Lung (tissue), 12 donors: ENCODE results near the gene FRAS1. TPM values are rescaled to one million over a fixed set of nuclear protein-coding genes. Genes with fewer than 3 reads are reported as not detected.

Source experiments
- ATAC-seq: fragments of 200-7000 bp; cut with Tn5 transposase; one replicate; pipeline ENCODE4 v1.9.1; 2020; ENCODE audit warnings: moderate number of reproducible peaks; ENCODE audit not compliant: insufficient read depth, low FRiP score
- DNase-seq, 3 donors: peaks; one replicate each; pipeline ENCODE4 v3.0.0-alpha.2; 2013 to 2017
- H3K27ac ChIP-seq, 2 donors: one replicate each; pipeline ENCODE4 v1.5.1; 2013; ENCODE audit warnings: mild to moderate bottlenecking in 2 of 2, moderate library complexity in 2 of 2, control low read depth in 1 of 2, inconsistent platforms in 1 of 2, low read depth in 1 of 2, low read length in 1 of 2
- H3K27me3 ChIP-seq, 3 donors: one replicate each; pipeline ENCODE4 v1.5.1; 2013; ENCODE audit warnings: low read length in 2 of 3; ENCODE audit not compliant: control insufficient read depth in 3 of 3, insufficient read depth in 3 of 3
- H3K36me3 ChIP-seq, 4 donors: one replicate each; pipeline ENCODE4 v1.5.1; 2013; ENCODE audit warnings: low read length in 4 of 4, mild to moderate bottlenecking in 1 of 4, moderate library complexity in 1 of 4; ENCODE audit not compliant: control insufficient read depth in 4 of 4, insufficient read depth in 4 of 4
- H3K4me1 ChIP-seq, 5 donors: one replicate each; pipeline ENCODE4 v1.5.1; 2013; ENCODE audit warnings: low read length in 5 of 5, mild to moderate bottlenecking in 2 of 5, moderate library complexity in 1 of 5; ENCODE audit not compliant: control insufficient read depth in 5 of 5, insufficient read depth in 5 of 5
- H3K4me3 ChIP-seq: one replicate; pipeline ENCODE4 v1.5.1; 2013; ENCODE audit warnings: mild to moderate bottlenecking, control low read depth, moderate library complexity
- H3K9ac ChIP-seq, 2 donors: one replicate each; pipeline ENCODE4 v1.5.1; 2013; ENCODE audit warnings: low read length in 2 of 2, control low read depth in 1 of 2; ENCODE audit not compliant: insufficient read depth in 1 of 2
- H3K9me3 ChIP-seq, 4 donors: one replicate each; pipeline ENCODE4 v1.5.1; 2013; ENCODE audit warnings: low read length in 3 of 4, mild to moderate bottlenecking in 1 of 4, moderate library complexity in 1 of 4; ENCODE audit not compliant: control insufficient read depth in 4 of 4, insufficient read depth in 3 of 4
- WGBS, 2 donors: extraction: QIAGEN DNeasy Blood & Tissue Kit; methylation state at CpG; one replicate each; pipeline ENCODE4 v1.1.7; 2013; 5-methylcytosine and 5-hydroxymethylcytosine counted together
- polyA plus RNA-seq, 2 donors: library from polyadenylated mRNA; stranded (reverse); fragments of 200-250 nt; gene quantifications; one replicate each; pipeline ENCODE4 v1.2.1, GENCODE V29; 2013
- total RNA-seq, 2 donors: library from RNA; depleted of rRNA in 1 of 2; stranded (reverse); fragments of >200 nt in 1 of 2; gene quantifications; one replicate each; pipeline ENCODE4 v1.2.1, GENCODE V29; 2014 to 2021
- TF ChIP-seq, protein P1 (sequence below): IDR thresholded peaks from 2 replicates; pipeline ENCODE4 v1.5.1; 2012; ENCODE audit warnings: mild to moderate bottlenecking; ENCODE audit errors: control extremely low read depth, extremely low read depth
- donor health status: control.
- donor health status: control.
- donor health status: Bipolar disorder and iron deficiency.
- donor health status: healthy.
- donor health status: DM: yes; HTN: yes; CAD: no.

The FRAS1 gene
- total and polyA plus RNA-seq, 4 donors = 0.45 to 53.8 (median 6.9) TPM

DNA sequence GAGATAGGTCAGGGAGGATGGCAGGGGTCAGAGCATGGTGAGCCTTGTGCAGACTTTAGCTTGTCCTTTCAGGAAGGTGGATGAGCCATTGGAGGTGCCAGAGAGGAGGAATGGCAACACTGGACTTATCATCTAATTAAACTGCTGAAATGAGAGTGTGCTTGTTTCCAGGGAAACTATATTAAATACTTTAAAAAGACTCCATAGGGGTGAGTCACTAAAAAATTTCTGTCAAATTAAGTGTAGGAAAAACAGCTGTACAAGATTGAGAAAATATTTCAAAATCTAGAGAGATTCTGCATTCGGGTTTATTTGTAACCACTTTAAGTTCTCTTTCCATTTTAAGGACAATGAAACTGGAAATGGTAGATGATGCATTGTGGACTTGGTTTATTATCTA, 11.4 kb downstream of the FRAS1 start:
- no peak for ATAC-seq
- no peak for DNase-seq
- Histone ChIP-seq H3K36me3 (peaks cover 0 to 2% (median 0%) of the 10 kb centered on the region in 4 donors), H3K27me3 (no peaks in the 10 kb centered on the region), H3K9ac (no peak overlapping the region), H3K9me3 (no peaks in the 10 kb centered on the region), H3K4me1 (peaks cover 0 to 5% (median 3%) of the 10 kb centered on the region in 5 donors), H3K27ac (no peak overlapping the region), H3K4me3 (no peak overlapping the region)
- WGBS, 2 donors = 73 to 93% methylated on average over 1 of the region's 1 CpG
- TF ChIP-seq, protein P1, sequence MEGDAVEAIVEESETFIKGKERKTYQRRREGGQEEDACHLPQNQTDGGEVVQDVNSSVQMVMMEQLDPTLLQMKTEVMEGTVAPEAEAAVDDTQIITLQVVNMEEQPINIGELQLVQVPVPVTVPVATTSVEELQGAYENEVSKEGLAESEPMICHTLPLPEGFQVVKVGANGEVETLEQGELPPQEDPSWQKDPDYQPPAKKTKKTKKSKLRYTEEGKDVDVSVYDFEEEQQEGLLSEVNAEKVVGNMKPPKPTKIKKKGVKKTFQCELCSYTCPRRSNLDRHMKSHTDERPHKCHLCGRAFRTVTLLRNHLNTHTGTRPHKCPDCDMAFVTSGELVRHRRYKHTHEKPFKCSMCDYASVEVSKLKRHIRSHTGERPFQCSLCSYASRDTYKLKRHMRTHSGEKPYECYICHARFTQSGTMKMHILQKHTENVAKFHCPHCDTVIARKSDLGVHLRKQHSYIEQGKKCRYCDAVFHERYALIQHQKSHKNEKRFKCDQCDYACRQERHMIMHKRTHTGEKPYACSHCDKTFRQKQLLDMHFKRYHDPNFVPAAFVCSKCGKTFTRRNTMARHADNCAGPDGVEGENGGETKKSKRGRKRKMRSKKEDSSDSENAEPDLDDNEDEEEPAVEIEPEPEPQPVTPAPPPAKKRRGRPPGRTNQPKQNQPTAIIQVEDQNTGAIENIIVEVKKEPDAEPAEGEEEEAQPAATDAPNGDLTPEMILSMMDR = no peak

DNA sequence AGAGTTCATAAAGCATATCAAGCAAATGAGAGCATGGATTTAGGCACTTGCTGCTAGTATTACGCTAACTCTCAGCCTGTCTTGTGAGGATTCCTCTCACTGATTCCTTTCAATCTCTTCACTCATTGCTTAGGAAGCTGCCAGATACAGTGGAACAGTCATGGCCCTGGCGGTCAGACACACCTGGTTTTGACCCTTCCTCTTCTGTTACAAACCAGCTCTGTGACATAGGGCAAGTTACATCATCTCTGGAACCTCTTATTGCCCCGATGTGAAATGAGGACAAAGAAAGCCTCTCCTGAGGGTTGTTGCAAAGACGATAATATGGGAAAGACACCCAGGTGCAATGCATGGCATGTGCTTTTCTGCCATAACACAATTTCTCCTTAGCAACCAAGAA, 12.2 kb downstream of the FRAS1 start:
- no peak overlapping the region for H3K9ac ChIP-seq
- TF ChIP-seq, protein P1 = no peak
- H3K27me3 ChIP-seq = no peaks in the 10 kb centered on the region
- H3K27ac ChIP-seq = no peak overlapping the region
- peaks cover 0 to 5% (median 3%) of the 10 kb centered on the region in 5 donors for H3K4me1 ChIP-seq
- peaks cover 0 to 2% (median 0%) of the 10 kb centered on the region in 4 donors for H3K36me3 ChIP-seq
- ATAC-seq (no peak), DNase-seq (no peak)
- H3K4me3 ChIP-seq = no peak overlapping the region
- H3K9me3 ChIP-seq = no peaks in the 10 kb centered on the region
- 79 to 87% methylated on average over 4 of the region's 4 CpGs for WGBS, 2 donors

- ATAC-seq (no peak), DNase-seq (no peak)
- WGBS, 2 donors = 92 to 95% methylated on average over 3 of the region's 3 CpGs
- TF ChIP-seq, protein P1 = no peak
- H3K9ac ChIP-seq = no peak overlapping the region
- peaks cover 0 to 5% (median 3%) of the 10 kb centered on the region in 5 donors for H3K4me1 ChIP-seq
- H3K27me3 ChIP-seq = no peaks in the 10 kb centered on the region
- no peaks in the 10 kb centered on the region for H3K9me3 ChIP-seq
- peaks cover 0 to 2% (median 0%) of the 10 kb centered on the region in 4 donors for H3K36me3 ChIP-seq
- H3K27ac ChIP-seq = no peak overlapping the region
- no peak overlapping the region for H3K4me3 ChIP-seq
Measured at GRCh38 chr4:78069859-78070258, 12.7 kb downstream of the FRAS1 start.

GRCh38 chr4:78070731-78071282, 13.7 kb downstream of the FRAS1 start:
- 86 to 90% methylated on average over 2 of the region's 2 CpGs for whole genome bisulfite sequencing, 2 donors
- ATAC-seq = no peak

More at GRCh38 chr4:78070731-78071282, 13.7 kb downstream of the FRAS1 start:
- Histone ChIP-seq H3K4me3 (no peak overlapping the region), H3K9me3 (no peaks in the 10 kb centered on the region), H3K27me3 (no peaks in the 10 kb centered on the region), H3K27ac (no peak overlapping the region), H3K36me3 (peaks cover 0 to 2% (median 0%) of the 10 kb centered on the region in 4 donors), H3K9ac (no peak overlapping the region), H3K4me1 (peaks cover 0 to 3% (median 0%) of the 10 kb centered on the region in 5 donors)
- TF ChIP-seq, protein P1 = no peak
- DNase-seq = no peak
